Vagina (tissue), 2 donors: Measurements from ENCODE around the gene CRAMP1.

Experiments
- CTCF ChIP-seq, 3 experiments: fragments of 450-650 bp in 2 of 3; fragments of 200-600 bp in 1 of 3; sonication (generic) in 1 of 3; IDR thresholded peaks; one replicate each; pipeline ENCODE4 v1.5.1; 2017 to 2019; ENCODE audit warnings: antibody characterized with exemption in 3 of 3, mild to moderate bottlenecking in 2 of 3, moderate library complexity in 2 of 3
- POLR2A ChIP-seq, 2 donors: fragments of 450-650 bp; IDR thresholded peaks; one replicate each; pipeline ENCODE4 v1.6.1; 2017; ENCODE audit warnings: antibody characterized with exemption in 2 of 2, mild to moderate bottlenecking in 2 of 2, moderate library complexity in 2 of 2
- POLR2AphosphoS5 ChIP-seq, 2 donors: sonication (generic); formaldehyde crosslinking; IDR thresholded peaks; one replicate each; pipeline ENCODE4 v1.9.0; 2017; ENCODE audit warnings: antibody characterized with exemption in 2 of 2, mild to moderate bottlenecking in 2 of 2, low read depth in 1 of 2; ENCODE audit not compliant: insufficient read depth in 1 of 2

DNA sequence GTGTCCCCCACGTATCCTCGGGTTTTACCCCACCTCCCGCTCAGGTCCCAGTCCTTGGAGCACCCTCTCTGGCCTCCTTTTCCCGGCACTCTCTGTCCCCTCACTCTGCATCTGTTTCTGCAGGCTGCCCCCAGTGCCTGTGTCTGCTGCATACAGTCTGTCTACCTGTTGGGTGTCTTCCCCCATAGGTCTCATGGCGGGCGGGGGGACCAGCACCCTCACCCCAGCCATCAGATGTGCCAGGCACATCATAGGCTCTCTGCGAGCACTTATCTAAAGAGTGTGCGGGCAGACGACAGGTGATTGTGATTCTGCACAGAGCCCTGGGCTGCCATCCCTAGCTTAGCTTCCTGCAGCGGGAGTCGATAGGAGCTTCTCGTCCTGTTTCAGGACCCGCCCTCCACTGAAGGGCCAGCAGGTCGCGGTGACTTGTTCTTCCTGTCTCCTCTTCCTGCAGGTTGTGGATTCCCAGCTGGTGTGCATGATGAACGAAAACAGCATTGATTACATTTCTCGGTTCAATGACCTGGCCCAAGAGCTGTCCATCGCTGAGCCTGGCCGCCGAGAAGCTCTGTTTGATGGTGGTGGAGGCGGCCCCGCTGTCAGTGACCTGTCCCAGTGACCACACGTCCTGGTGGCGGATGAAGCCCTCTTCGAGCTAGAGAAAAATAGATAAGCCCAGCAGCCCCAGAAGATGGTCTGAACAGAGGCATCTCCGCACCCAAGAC is 61.4 kb downstream of the CRAMP1 start:
- TF ChIP-seq CTCF (IDR thresholded peaks at IDR 0.05) (no peak), POLR2A (IDR thresholded peaks at IDR 0.05) (no peak), POLR2AphosphoS5 (IDR thresholded peaks at IDR 0.05; ENCODE audit: insufficient read depth in 1 of 2, low read depth in 1 of 2) (no peak)
